Breast epithelium (tissue), 3 donors: Measurements from ENCODE around the gene ARPP21.

Source experiments
- POLR2A ChIP-seq: fragments of 450-650 bp; IDR thresholded peaks from one replicate; pipeline ENCODE4 v1.6.1; 2016; ENCODE audit warnings: antibody characterized with exemption, mild to moderate bottlenecking, moderate library complexity
- POLR2AphosphoS5 ChIP-seq, 3 donors: sonication (generic); formaldehyde crosslinking; IDR thresholded peaks; one replicate each; pipeline ENCODE4 v1.6.1; 2017; ENCODE audit warnings: antibody characterized with exemption in 3 of 3
- TF ChIP-seq, protein P1 (sequence below), 3 donors: fragments of 450-650 bp; IDR thresholded peaks; one replicate each; pipeline ENCODE4 v1.5.1; 2016 to 2017; ENCODE audit warnings: antibody characterized with exemption in 3 of 3, mild to moderate bottlenecking in 3 of 3, moderate library complexity in 3 of 3

DNA sequence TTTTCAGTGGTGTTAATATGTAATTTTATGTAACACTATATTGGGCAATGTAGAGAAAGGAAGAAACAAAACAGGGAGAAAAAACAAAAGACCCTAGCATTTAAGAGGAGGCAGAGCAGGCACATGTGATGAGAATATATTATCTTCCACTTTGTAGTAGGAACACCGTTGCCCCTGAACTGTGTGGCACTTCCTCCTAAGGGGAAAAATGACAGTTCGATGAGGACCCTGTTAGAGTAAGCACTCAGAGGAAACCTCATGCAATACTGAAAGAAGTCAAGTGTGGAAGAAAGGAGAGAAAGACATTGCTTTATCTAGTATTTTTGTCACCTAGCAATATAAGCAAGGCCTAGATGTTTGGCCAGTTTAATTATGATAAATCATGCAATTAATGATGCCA lies 32.2 kb downstream of the ARPP21 start:
- TF ChIP-seq, protein P1, sequence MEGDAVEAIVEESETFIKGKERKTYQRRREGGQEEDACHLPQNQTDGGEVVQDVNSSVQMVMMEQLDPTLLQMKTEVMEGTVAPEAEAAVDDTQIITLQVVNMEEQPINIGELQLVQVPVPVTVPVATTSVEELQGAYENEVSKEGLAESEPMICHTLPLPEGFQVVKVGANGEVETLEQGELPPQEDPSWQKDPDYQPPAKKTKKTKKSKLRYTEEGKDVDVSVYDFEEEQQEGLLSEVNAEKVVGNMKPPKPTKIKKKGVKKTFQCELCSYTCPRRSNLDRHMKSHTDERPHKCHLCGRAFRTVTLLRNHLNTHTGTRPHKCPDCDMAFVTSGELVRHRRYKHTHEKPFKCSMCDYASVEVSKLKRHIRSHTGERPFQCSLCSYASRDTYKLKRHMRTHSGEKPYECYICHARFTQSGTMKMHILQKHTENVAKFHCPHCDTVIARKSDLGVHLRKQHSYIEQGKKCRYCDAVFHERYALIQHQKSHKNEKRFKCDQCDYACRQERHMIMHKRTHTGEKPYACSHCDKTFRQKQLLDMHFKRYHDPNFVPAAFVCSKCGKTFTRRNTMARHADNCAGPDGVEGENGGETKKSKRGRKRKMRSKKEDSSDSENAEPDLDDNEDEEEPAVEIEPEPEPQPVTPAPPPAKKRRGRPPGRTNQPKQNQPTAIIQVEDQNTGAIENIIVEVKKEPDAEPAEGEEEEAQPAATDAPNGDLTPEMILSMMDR (IDR thresholded peaks at IDR 0.05) = no peak
- TF ChIP-seq POLR2A (no peak), POLR2AphosphoS5 (IDR thresholded peaks at IDR 0.05) (no peak)
